Measurements from ENCODE around the gene PINLYP. TPM values are rescaled to one million over a fixed set of nuclear protein-coding genes. Genes with fewer than 3 reads are reported as not detected.

Gene PINLYP
- total and polyA plus RNA-seq, 9 of the 15 experiments (the other 6 are each of a cell fraction or from before 2014, with no cell fraction given) = 1.00 to 6.7 (median 2.2) TPM

DNA sequence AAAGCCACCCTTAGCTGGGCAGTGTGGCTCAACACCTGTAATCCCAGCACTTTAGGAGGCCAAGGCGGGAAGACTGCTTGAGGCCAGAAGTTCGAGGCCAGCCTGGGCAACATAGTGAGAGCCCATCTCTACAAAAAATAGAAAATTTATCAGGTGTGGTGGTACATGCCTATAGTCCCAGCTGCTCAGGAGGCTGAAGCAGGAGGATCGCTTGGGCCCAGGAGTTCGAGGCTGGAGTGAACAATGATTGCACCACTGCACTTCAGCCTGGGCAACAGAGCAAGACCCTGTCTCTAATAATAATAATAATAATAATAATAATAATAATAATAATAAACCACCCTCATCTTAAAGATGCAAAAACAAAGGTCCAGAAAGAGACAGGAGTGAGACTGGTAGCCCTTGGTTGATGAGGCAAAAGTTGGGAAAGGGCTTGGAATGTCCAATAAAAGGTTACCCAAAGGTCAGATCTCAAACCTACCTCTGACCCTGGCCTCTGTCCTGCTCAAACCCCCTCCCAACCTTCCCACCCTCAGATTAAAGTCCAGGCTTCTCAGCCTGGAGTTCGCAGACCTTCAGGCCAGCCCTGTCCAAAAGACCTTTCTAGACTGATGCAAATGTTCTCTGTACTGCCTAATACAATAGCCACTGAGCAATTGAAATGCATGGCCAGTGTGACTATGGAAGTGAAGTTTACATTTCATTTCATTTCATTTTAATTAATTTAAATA, 33.5 kb upstream of the PINLYP start:
- Histone ChIP-seq H3K9me1 (ENCODE audit: control insufficient read depth, insufficient read depth, low read length) (no peaks in the 10 kb centered on the region), H4K20me1 (replicated peaks; ENCODE audit: control insufficient read depth, insufficient read depth, low read length) (no peaks in the 10 kb centered on the region), H2AFZ (ENCODE audit: low read depth, low read length) (no peak overlapping the region), H3K4me2 (ENCODE audit: insufficient read depth, low read length) (no peak overlapping the region), H3K27ac (ENCODE audit: extremely low read depth, low read depth, low read length) (no peak overlapping the region), H3K36me3 (ENCODE audit: control insufficient read depth, insufficient read depth, low read length) (peaks cover 62% of the 10 kb centered on the region; the same call in 2 of the 3 replicates), H3K4me1 (replicated peaks in 1 of 2; ENCODE audit: control insufficient read depth in 2 of 2, insufficient read depth in 2 of 2, low read length in 2 of 2) (no peaks in the 10 kb centered on the region), H3K27me3 (ENCODE audit: control insufficient read depth in 2 of 2, insufficient read depth in 2 of 2, low read length in 2 of 2) (no peaks in the 10 kb centered on the region), H3K4me3 (no peak overlapping the region), H3K9me3 (replicated peaks; ENCODE audit: control insufficient read depth, insufficient read depth, low read depth, low read length) (peaks cover 1% of the 10 kb centered on the region; the same call in 1 of the 2 replicates), H3K9ac (ENCODE audit: insufficient read depth in 1 of 2, low read depth in 2 of 2, low read length in 2 of 2) (no peak overlapping the region), H3K79me2 (ENCODE audit: control insufficient read depth, insufficient read depth, low read length) (no peaks in the 10 kb centered on the region)
- DNase-seq (ENCODE audit: extremely low read depth in 1 of 4, low spot score in 3 of 4) = no peak
- BruUV-seq (replicated peaks) = no TSS peak
- intact Hi-C loops (cut with micrococcal nuclease) (no loop called here), in situ Hi-C loops (cut with MboI) (no loop called here)
- CTCF ChIA-PET (ENCODE audit: low intra/inter-chr PET ratio) = no interaction called here
- ATAC-seq = no peak
- WGBS (ENCODE audit: insufficient coverage, low coverage, missing lambda C conversion rate) = 92% methylated on average over 5 of the region's 5 CpGs
- FAIRE-seq = no peak
- POLR2A ChIA-PET = interaction anchor here (1.2 kb wide), 1 partner anchor 9 kb away, joined by 4 read pairs; the partner anchor contains the start of gene ZNF575
- TF ChIP-seq SMAD1 (IDR thresholded peaks at IDR 0.05; ENCODE audit: low read depth, low read length, partially characterized antibody) (no peak), ASH1L (IDR thresholded peaks at IDR 0.05; ENCODE audit: borderline replicate concordance, low read depth, partially characterized antibody) (no peak), CBX1 (IDR thresholded peaks at IDR 0.05; ENCODE audit: low read depth) (no peak), EP400 (IDR thresholded peaks at IDR 0.05) (no peak), SMARCA4 (IDR thresholded peaks at IDR 0.05) (no peak), HDAC1 (IDR thresholded peaks at IDR 0.05) (no peak), PRMT5 (CRISPR knock-in tag; IDR thresholded peaks at IDR 0.05) (no peak), ZNF143 (CRISPR knock-in tag; IDR thresholded peaks at IDR 0.05) (no peak)
- TF ChIP-seq, protein P1, sequence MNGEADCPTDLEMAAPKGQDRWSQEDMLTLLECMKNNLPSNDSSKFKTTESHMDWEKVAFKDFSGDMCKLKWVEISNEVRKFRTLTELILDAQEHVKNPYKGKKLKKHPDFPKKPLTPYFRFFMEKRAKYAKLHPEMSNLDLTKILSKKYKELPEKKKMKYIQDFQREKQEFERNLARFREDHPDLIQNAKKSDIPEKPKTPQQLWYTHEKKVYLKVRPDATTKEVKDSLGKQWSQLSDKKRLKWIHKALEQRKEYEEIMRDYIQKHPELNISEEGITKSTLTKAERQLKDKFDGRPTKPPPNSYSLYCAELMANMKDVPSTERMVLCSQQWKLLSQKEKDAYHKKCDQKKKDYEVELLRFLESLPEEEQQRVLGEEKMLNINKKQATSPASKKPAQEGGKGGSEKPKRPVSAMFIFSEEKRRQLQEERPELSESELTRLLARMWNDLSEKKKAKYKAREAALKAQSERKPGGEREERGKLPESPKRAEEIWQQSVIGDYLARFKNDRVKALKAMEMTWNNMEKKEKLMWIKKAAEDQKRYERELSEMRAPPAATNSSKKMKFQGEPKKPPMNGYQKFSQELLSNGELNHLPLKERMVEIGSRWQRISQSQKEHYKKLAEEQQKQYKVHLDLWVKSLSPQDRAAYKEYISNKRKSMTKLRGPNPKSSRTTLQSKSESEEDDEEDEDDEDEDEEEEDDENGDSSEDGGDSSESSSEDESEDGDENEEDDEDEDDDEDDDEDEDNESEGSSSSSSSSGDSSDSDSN (IDR thresholded peaks at IDR 0.05; ENCODE audit: borderline replicate concordance in 1 of 2, low read depth in 2 of 2, low read length in 2 of 2) = no peak
- TF ChIP-seq, protein P2, sequence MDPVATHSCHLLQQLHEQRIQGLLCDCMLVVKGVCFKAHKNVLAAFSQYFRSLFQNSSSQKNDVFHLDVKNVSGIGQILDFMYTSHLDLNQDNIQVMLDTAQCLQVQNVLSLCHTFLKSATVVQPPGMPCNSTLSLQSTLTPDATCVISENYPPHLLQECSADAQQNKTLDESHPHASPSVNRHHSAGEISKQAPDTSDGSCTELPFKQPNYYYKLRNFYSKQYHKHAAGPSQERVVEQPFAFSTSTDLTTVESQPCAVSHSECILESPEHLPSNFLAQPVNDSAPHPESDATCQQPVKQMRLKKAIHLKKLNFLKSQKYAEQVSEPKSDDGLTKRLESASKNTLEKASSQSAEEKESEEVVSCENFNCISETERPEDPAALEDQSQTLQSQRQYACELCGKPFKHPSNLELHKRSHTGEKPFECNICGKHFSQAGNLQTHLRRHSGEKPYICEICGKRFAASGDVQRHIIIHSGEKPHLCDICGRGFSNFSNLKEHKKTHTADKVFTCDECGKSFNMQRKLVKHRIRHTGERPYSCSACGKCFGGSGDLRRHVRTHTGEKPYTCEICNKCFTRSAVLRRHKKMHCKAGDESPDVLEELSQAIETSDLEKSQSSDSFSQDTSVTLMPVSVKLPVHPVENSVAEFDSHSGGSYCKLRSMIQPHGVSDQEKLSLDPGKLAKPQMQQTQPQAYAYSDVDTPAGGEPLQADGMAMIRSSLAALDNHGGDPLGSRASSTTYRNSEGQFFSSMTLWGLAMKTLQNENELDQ (CRISPR knock-in tag; IDR thresholded peaks at IDR 0.05; ENCODE audit: borderline replicate concordance) = no peak
- TF ChIP-seq, protein P3, sequence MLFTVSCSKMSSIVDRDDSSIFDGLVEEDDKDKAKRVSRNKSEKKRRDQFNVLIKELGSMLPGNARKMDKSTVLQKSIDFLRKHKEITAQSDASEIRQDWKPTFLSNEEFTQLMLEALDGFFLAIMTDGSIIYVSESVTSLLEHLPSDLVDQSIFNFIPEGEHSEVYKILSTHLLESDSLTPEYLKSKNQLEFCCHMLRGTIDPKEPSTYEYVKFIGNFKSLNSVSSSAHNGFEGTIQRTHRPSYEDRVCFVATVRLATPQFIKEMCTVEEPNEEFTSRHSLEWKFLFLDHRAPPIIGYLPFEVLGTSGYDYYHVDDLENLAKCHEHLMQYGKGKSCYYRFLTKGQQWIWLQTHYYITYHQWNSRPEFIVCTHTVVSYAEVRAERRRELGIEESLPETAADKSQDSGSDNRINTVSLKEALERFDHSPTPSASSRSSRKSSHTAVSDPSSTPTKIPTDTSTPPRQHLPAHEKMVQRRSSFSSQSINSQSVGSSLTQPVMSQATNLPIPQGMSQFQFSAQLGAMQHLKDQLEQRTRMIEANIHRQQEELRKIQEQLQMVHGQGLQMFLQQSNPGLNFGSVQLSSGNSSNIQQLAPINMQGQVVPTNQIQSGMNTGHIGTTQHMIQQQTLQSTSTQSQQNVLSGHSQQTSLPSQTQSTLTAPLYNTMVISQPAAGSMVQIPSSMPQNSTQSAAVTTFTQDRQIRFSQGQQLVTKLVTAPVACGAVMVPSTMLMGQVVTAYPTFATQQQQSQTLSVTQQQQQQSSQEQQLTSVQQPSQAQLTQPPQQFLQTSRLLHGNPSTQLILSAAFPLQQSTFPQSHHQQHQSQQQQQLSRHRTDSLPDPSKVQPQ (CRISPR knock-in tag; IDR thresholded peaks at IDR 0.05; ENCODE audit: borderline replicate concordance) = no peak

Data from K562 (cell line).